ENCODE data around the gene ZNF607.
A peak's percentile ranks its signal among the peaks of the same experiment; 100 is the strongest.
"Not testable (repeated sequence)": the region's sequence is repeated elsewhere in the genome, so short reads cannot be mapped to it uniquely, and the experiment has no call there.

Gene ZNF607

GRCh38 chr19:37719111-37719926 is at the start of gene ZNF607:
Gene ZNF607 (minus strand): TSS chr19:37719761. CDS start chr19:37711618, 8,143 bp downstream.
- peak; percentile 99 for DNase-seq (ENCODE audit: low spot score)

DNA sequence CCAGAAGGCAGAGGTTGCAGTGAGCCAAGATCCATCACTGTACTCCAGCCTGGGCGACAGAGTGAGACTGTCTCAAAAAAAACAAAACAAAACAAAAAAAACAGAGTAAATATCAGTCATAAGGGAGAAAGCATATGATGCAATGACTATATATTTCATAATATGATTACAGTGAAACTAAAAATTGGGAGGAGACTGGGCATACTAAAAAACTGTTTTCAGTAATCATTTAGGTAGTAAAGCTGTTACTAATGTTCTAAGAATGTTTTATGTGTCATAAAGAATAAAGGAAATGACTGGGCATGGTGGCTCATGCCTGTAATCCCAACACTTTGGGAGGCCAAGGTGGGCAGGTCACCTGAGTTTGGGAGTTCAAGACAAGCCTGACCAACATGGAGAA is 43.9 kb upstream of the ZNF607 start:
- no peak for DNase-seq (ENCODE audit: low spot score)

DNA sequence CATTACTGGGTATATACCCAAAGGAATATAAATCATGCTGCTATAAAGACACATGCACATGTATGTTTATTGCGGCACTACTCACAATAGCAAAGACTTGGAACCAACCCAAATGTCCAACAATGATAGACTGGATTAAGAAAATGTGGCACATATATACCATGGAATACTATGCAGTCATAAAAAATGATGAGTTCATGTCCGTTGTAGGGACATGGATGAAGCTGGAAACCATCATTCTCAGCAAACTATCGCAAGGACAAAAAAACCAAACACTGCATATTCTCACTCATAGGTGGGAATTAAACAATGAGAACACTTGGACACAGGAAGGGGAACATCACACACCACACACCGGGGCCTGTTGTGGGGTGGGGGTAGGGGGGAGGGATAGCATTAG is 38.1 kb upstream of the ZNF607 start:
- not testable (repeated sequence) for DNase-seq (ENCODE audit: low spot score)

DNA sequence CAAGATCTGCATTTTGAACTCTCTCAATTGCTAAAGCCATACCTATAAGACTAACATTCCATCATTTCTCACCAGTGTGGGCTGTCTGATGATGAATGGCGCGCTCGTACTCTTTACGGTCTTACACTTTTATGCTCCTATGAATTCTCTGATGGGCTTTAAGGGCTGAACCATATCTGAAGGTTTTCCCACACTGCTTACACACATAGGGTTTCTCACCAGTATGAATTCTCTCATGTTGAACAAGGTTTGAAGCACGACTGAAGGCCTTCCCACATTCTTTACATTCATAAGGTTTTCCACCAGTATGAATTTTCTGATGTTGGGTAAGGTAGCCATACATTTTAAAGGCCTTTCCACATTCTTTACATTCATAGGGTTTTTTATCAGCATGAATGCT is 18.8 kb upstream of the ZNF607 start:
- DNase-seq (ENCODE audit: low spot score): no peak

GRCh38 chr19:37725181-37725580 is 5.6 kb upstream of the ZNF607 start:
- no peak for DNase-seq (ENCODE audit: low spot score)

DNA sequence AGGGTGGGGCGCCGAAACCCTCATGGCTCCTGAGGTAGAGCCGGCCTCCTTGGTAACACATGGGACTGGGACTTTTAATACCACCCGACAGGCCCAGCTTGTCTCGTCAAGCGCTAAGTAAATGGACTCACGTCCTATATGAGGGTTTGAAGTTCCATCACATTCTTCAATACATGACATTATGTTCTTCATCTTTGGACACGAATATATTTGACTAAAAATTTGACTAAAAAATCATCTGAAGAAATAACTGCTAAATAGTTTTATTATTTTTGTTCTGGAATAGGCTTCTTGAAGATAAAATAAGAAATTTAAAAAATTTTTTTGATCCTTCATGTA is 335 bp upstream of the ZNF607 start:
- DNase-seq (ENCODE audit: low spot score): no peak

- peak; percentile 2 for DNase-seq (ENCODE audit: low spot score)
Observed at GRCh38 chr19:37718304-37718703, 1.3 kb downstream of the ZNF607 start.

DNA sequence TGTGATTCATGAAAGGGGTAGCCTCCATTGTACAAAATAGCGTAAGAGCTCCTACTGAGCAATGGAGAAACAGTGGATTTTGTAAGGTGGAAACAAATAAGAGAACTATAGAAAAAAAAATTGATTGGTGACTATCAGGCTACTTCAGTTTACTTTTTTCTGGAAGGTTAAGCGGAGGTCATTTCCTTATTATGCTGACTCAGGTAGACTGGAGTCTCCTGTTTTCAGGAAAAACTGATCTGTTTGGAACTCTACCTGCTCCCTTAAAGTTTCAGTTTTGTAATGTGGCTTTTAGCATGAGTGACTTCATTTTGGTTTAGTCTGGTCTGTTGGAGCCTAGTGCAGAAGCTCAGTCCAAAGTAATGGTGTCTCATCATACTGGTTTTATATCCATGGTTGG is 3.4 kb downstream of the ZNF607 start:
- no peak for DNase-seq (ENCODE audit: low spot score)

DNA sequence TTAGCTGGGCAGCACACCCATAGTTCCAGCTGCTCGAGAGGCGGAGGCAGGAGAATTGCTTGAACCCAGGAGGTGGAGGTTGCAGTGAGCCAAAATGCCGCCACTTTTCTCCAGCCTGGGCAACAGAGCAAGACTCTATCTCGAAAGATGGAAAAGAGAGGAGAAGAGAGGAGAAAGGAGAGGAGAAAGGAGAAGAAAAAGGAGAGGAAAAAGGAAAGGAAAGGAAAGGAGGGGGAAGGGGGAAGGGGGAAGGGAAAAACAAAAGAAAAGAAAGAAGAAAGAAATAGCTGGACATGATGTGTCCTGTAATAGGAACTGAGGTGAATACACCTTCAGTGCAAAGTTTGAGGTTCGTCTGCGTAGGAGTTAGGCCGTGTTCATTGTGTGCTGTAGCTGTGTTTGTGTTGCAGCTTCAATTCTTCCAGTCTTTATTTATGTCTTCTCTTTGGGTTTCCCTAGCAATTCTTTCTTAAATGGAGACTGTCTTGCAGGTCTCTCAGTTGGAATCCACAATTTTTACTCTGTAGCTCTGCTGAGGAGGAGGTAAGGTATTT is 13.4 kb downstream of the ZNF607 start:
- DNase-seq (ENCODE audit: low spot score): no peak

DNA sequence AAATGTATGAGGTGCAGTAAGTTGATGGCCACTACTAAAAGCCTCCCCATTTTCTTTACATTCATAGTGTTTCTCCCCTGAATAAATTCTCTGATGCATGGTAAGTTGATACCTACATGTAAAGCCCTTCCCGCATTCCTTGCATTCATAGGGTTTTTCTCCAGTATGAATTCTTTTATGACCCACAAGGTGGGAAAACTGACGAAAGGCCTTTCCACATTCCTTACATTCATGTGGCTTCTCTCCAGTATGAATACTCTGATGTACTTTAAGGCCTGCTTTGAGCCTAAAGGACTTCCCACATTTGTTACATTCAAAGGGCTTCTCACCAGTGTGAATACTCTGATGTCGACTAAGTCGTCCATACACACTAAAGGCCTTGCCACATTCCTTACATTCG is 20.5 kb downstream of the ZNF607 start:
- no peak for DNase-seq (ENCODE audit: low spot score)

DNA sequence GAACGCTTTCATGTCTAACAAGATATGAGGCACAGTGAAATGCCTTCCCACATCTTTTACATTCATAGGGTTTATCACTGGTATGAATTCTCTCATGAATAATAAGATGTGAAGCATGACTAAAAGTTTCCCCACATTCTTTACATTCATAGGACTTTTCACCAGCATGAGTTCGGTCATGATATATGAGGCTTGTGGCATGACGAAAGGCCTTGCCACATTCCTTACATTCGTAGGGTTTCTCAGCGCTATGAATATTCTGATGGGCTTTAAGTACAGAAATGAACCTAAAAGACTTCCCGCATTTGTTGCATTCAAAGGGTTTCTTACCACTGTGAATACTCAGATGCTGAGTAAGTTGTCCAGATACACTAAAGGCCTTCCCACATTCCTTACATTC is 21.3 kb downstream of the ZNF607 start:
- DNase-seq (ENCODE audit: low spot score): no peak

DNA sequence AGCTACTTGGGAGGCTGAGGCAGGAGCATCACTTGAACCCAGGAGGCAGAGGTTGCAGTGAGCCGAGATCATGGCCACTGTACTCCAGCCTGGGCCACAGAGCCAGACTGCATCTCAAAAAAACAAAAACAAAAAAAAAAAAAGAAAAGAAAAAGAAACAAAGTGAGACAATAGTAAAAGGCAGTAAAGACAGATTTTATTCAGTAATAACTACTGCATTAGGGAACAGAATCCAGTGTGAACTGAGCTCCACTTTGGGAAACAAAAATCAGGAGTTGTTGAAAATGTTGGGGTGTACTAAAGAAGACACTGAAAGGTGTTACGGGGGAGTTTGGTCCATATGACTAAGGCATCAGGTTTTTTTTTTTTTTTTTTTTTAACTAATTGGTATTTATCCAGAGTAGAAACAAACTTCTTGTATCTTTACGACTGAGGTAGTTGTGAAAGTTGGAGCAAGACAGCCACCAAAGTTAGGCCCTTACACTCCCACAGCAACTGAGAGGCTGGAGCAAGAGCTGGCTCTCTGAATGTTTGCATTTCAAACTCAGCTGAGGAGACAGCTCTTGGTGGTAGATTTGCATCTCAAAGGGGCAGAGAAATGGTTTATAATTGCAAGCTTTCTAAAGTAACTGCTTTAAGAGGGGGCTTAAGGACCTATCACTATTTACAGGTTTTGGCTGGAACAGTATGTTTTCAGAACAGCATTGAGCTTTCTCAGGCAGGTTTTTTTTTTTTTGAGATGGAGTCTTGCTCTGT is 24.2 kb downstream of the ZNF607 start:
- no peak for DNase-seq (ENCODE audit: low spot score)

GRCh38 chr19:37692956-37693620 is 26.5 kb downstream of the ZNF607 start:
- no peak for DNase-seq (ENCODE audit: low spot score)

DNA sequence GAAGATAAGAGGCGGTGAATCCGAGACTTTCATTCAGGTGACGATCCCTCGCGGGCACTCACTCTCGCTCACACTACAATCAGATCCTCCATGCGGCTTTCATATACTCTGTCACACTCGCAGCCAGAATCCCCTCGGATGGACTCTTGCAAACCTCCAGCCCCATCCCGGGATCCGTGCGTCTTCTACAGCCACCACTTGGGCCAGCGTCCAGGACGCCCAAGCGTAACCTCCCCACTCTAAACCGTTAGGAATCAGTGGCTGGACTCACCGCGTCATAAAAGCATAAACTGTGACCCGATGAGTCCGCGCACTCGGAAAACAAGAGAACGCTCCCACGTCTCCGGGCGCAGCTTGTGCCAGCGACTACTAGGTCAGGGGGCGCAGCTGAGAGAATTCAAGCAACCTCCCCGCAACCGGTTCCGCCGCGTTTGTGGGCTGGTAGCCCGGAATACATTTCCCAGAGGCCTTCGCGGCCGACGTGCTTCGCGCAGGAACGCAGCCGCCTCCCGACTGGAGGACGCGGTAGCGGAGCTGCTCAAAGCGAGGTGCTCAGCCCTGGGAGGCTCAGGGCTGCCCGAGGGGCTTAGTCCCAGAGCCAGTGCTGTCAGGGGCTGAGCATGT is 27.6 kb downstream of the ZNF607 start:
- DNase-seq (ENCODE audit: low spot score): peak; percentile 88

GRCh38 chr19:37683520-37683919 is 36.0 kb downstream of the ZNF607 start:
- no peak for DNase-seq (ENCODE audit: low spot score)

- DNase-seq (ENCODE audit: low spot score): no peak
Observed at GRCh38 chr19:37669450-37669914, 50.1 kb downstream of the ZNF607 start.

GRCh38 chr19:37657157-37657556 is 62.4 kb downstream of the ZNF607 start:
- DNase-seq (ENCODE audit: low spot score): not testable (repeated sequence)

GRCh38 chr19:37655689-37656371 is 63.7 kb downstream of the ZNF607 start:
- DNase-seq (ENCODE audit: low spot score): peak; percentile 92

DNA sequence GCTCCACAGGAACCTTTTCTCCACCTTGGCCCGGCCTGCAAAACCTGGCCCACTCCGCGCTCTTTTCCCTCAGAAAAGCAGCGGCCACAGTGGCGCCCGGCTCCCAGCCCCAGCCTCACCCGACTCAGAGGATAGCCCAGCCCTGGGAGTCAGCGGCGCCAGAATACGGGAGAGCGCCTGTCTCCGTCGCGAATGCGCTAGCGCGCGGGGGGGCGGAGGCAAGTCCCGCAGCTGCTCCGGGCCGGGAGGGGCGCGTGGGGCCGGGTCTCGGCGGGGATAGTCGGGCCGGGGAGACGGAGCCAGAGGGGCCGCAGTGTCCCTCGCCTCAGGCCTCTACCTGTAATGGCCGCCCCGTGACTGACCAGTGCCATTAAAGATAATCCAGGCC is 64.3 kb downstream of the ZNF607 start, which contains the start of gene ZFP30:
Gene ZFP30, minus strand, starts transcription at position 165 of the 388 bp plus-strand sequence. CDS start 7,643 bp downstream, outside the sequence.
- peak; percentile 83 for DNase-seq (ENCODE audit: low spot score)

GRCh38 chr19:37654629-37655300 is 64.8 kb downstream of the ZNF607 start:
- DNase-seq (ENCODE audit: low spot score): peak; percentile 59

DNA sequence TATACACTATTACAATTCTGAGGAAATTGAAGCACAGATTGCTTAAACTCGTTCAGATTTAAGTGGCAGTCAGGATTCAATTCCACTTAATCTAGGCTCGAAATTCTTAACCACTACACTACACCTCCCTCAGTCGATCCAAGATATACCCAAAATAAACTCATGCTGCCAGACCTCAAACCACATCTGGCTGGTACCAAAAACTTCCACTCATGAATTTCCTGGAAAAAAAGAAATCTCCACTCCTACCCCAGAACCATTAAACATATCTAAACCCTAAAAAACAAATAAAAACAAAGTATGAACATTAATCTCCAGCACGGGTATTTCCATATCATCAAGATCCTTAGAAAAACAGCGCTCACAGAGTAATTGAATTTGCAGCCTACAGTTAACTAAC is 65.4 kb downstream of the ZNF607 start:
- DNase-seq (ENCODE audit: low spot score): peak; percentile 35

All from GM03348 (cell line).